SW 1271 (cell line): ENCODE data around the gene FOXO6.

Experiments
- DNase-seq, 2 experiments: peaks; one replicate each; lab custom pipeline; 2025; lab: John Stamatoyannopoulos, UW

The FOXO6 gene

DNA sequence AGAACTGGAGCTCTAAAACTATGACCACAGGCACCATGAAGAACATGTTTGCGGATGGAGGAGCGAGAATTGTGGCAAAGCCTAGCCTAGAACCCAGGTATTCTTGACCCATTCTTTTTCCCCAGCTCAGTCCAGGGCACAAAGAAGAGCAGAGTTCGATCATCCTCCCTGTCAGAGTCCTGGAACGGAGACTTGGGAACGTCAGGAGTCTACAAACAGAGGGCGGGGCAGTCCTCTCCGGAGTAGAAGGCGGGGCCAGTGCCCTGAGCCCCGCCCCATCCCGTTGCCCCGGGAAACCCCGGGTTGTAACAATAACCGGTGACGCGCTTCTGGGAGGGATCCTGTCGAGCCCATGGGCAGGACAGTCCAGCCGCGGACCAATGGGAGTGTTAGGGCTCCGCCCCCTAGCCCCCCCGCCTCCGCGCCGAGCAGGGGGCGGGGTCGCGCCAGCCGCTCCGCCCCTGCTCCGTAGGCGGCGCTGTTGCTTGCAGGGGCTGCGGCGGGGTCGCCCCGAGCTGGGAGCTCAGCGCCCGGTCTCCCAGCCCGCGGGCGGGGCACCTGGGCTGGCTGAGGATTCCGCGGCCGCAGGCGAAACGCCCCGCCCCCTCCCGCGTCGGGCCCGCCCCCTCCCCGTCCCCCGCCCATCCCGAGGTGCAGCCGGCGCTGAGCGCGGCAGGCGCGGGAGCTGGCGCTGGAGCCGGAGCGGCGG is at the start of gene FOXO6:
FOXO6 (plus strand) TSS at position 649 of the 709 bp plus-strand sequence.
- DNase-seq: peak; percentile 59 to 91

DNA sequence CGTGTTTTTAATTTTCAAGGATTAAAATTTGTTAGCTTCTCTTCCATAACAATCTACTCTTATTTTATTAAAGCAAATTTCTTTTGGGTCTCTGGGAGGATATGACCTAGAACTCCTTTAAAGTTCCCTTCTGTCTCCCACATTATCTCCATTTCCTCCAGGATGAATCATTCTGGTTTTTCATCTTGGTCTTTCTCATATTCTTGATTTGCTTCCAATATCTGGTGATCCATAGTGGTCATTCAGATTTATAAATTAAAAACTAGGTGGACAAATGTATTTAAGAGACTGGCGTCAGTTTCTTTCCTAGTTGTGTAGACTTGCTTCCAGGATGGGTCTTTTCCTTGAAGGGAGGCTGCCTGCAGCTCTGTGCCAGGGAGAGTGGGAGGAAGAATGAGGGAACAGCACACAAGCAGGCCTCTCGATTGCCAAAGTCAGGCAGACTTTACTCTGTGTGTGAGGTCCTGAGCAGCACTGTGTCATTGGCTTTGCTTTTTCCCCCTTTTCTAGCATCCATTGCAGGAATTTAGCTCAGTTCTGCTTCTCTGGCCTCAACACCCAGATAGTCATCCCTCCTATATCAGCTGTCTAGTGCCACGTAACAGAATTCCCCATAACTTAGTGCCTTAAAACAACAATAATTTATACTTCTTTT is 48.1 kb upstream of the FOXO6 start:
- DNase-seq: no peak

DNA sequence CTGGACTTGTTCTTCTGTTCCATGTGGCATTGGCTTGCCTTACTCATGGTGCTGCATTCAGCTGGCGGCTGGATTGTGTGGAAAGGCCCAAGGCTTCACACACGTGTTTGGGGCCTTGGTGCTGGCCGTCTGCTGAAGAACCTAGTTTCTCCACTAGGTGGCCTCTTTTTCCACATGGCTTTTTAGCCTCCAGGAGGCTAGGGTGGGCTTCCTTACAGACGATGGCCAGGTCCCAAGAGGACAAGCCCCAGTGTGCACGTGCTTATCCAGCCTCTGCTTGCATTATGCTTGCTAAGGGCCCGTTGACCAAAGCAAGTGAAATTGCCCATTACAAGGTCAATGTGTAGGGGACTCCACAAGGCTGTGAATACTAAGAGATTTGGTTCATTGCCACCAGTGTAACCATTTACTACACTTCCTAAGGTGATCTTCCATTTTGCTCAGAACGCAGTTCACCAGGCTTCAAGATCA is 47.5 kb upstream of the FOXO6 start:
- no peak for DNase-seq

DNA sequence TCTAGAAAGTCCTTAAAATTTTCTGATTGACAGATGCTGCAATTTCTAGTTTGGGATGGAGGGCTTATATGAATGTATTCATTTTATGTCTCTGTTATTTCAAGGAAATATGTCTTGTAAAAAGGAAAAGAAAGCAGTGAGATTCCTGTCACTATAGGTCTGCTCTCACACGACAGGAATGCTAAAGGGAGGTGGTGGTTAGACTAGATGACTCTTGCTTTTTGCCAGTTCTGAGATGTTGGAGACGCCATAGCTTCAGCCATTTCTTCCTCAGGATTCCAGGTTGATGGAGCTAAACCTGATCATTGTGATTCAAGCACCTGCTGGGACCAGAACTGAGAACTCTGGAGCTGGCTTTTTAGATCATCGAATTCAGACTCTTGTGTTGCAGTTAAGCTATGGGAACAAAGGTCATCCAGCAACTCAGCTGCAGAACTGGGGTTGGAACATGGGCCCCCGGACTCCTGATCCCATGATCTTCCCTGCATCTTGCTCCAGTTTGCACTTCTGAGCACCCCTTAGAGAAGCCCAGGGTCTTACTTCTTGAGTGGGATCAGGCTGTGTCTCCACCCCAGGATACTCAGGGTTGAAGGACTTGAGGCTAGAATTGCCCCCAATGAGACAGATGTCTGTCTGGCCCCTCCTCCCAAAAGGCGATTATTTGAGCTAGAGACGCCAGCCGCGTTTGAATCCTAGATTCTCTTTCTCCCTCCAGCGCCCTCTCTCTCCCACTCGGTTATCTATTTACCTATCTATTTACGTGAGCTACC is 46.7 kb upstream of the FOXO6 start:
- DNase-seq: no peak

DNA sequence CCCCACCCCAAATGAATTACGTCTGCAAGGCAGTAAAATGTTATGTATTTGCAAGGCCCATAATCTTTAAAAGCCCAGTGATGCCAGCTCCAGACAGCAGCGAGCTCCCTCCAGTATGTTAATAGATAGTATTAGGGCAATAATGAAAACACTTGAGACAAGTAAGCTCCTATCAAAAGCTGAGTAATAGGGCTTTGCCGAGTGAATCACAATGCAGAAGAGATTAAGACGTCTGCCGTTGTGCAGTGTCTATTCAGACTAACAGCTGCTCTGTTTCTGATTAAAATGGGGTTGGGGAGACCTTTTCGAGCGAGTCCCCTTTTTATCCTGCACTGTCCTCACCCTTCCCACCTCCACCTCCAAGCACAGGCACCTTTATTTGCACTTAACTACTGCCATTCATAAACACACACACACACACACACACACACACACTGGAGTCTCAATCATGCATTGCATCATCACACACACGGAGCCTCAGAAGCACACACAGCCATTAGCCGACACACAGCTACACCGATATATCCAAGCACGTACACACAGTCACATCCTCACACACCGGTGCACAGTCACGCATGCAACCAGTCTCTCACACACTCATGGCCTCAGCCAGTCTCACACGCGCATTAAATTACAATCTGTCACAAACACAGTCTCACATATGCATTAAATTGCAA is 46.0 kb upstream of the FOXO6 start:
- DNase-seq: no peak

- DNase-seq: no peak
Measured at GRCh38 chr1:41315871-41316270, 45.4 kb upstream of the FOXO6 start.

DNA sequence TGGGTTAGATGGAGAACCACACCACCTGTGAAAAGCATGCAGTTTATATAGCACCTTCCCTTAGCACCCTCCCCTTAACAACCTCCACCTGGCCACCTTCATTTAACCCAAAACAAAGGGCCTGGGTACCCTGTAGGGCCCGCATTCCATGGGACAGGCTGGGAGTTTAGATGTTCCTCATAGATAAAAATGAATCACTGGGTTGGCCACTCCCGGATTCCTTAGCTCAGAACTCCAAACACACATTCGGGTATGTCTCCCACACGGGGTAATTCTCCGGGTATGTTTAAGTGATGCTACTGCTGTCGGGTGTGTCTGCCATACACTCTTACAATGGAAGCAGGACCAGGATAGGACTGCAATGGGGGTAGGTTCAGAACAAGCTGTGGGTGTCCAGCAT is 43.9 kb upstream of the FOXO6 start:
- no peak for DNase-seq

- DNase-seq: no peak
Measured at GRCh38 chr1:41318135-41318534, 43.1 kb upstream of the FOXO6 start.

GRCh38 chr1:41319106-41319755 is 42.0 kb upstream of the FOXO6 start:
- DNase-seq: no peak

- no peak for DNase-seq
Measured at GRCh38 chr1:41319807-41320711, 41.2 kb upstream of the FOXO6 start.

GRCh38 chr1:41320895-41321676 is 40.1 kb upstream of the FOXO6 start:
- no peak for DNase-seq

DNA sequence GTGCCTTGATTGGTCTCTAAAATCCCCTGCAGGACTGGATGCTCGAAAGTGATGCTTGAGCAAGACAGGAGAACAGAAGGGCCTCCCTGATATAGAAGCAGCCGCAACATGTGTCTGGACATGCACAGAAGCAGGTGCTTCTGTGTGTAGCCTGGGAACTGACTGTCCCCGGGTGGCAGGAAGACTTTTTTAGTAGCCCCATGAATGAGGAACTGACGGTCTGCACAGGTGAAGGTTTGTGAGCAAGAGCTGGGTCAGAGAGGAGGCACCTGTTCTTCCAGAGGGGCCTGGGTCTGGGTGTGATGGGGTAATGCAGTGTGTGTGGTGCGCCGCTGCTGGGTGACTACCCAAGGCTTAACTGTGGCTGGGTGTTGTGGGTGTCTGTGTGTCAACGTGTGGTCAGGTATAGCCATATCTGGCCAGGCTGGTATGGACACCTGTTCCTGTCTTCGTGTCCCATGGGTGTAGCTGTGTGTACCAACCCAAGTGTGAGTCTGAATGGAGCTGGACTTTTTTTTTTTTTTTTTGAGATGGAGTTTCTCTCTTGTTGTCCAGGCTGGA is 39.1 kb upstream of the FOXO6 start:
- DNase-seq: no peak

DNA sequence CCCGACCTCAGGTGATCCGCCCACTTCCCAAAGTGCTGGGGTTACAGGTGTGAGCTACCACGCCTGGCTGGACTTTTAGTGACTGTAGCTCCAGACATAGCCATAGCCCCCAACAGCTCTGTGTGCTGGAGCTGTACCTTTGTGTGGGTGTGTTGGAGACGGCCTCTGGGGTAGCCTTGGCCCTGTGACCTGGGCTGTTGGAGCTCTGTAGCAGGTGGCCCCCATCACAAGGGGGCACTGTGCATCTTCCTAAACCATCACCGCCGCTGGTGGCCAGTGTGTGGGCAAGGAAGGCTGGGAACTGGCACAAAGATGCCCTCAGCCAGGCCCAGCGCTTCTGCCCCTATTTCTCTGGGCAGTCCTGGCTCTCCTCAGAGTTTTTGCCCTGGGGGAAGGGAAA is 38.4 kb upstream of the FOXO6 start:
- DNase-seq: peak; percentile 6 to 21

DNA sequence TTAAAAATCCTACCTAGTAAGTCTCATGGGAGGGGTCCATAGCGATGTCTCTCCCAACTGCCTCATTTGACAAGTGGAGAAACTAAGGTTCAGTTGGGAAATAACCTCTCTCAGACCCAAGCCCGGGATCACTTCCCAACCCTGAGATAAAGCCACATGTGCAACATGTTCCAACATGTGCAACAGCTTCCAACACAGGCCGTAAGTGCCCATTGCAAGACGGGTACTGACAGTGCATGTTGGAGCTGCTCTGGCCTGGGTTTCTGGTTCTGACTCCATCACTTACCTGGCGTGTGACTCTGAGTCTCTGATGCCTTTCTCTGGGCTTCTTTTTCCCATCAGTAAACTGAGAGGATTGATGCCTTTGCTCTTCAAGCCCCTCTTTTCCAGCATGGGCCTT is 38.0 kb upstream of the FOXO6 start:
- no peak for DNase-seq

GRCh38 chr1:41325801-41326200 is 35.4 kb upstream of the FOXO6 start:
- DNase-seq: no peak

- no peak for DNase-seq
Measured at GRCh38 chr1:41327383-41327999, 33.7 kb upstream of the FOXO6 start.

DNA sequence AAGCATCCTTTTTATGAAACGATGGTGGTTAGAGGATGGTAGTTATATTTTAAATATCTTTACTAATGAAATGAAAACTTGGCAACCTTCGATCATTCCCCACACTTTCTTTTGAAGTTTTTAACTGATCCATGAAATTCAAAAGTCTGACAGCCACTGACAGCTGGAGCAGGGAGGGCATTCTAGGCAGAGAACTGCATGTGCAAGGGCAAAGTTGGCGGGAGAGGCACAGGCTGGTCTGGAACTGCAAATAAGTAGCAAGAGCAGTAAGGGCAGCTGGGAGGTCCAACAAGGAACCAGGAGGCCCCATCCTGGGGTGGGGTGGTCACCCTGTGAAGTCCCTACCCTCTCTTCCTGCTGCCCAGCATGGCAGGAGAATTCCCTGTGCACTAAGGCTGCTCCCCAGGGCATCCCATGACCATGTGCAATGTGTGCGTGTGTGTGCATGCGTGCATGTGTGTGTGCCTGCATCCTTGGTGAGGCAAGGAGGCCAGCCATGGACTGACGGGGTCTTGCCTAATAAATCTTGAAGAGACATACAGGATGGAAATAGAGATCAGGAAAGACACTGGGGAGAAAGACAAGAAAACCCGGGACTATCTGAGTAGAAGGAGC is 33.1 kb upstream of the FOXO6 start:
- no peak for DNase-seq

DNA sequence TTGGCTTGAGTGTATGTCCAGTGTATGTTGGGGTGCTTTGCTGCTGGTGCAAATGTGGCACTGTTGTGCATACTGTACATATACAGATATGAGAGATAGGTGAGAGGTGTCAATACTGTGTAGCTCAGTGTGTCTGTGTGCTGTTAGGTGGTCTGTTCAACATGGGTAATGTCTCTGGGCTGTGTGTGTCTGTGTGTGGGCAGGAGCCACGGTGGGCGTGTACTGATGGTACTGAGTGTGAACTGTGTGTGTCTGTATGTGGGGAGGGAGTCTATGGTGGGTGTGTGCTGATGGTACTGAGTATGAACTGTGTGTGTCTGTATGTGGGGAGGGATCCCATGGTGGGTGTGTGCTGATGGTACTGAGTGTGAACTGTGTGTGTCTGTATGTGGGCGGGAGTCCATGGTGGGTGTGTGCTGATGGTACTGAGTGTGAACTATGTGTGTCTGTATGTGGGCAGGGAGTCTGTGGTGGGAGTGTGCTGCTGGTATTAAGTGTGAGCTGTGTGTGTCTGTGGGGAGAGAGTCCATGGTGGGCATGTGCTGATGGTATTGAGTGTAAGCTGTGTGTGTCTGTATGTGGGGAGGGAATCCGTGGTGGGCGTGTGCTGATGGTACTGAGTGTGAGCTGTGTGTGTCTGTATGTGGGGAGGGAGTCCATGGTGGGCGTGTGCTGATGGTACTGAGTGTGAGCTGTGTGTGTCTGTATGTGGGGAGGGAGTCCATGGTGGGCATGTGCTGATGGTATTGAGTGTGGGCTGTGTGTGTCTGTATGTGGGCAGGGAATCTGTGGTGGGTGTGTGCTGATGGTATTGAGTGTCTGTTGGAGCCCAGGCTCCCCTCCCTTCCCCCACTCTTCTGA is 32.2 kb upstream of the FOXO6 start:
- no peak for DNase-seq
